ENCODE data around the gene MICB.
"Not testable (repeated sequence)": the region's sequence is repeated elsewhere in the genome, so short reads cannot be mapped to it uniquely, and the experiment has no call there.

MICB gene

DNA sequence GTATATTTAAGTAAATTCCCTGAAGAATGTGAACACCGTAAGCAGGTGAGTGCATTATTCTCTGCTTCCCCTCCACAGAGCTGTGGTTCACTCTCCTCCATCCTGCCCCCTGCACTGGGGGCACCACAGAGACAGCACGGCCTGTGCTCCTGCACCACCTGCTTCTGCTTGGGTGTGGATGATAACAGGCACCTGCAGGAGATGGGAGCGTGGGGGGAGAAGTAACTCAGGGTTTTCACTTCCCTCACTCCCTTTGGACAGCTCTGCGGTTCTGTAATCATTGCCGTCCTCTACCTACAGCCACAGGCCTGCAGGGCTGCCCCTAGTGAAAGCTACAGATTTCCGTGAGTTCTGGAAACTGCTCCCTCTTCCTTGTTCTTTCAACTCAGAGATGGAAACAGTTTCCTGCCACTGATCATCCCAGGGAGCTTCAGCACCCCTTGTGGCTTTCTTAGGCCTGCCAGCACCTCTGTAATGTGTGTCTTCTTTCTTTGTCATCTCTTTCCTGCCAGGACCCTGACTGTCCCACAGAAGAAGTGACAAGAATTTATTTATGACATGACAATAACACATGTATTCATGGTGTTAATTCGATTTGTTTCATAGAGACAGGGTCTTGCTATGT, 21.3 kb upstream of the MICB start:
- no peak for DNase-seq

DNA sequence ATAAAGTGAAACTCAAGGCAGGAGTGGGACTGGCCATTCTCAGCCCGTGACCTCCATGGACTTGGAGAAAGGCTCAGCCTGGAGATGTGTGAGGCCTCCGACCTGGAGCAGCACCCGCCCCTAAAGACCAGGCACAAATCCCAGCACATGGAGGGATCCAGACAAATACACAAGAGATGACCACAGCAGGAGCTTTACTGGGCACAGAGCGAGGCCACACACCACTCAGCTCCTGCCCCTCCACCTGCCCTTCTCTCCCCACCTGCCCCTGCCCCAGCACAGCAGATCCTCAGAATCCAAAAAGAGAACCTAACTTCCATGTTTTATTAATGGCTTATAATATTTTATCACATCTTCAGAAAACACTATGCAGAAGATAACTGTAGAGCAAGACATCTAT, 20.4 kb upstream of the MICB start:
- no peak for DNase-seq

DNA sequence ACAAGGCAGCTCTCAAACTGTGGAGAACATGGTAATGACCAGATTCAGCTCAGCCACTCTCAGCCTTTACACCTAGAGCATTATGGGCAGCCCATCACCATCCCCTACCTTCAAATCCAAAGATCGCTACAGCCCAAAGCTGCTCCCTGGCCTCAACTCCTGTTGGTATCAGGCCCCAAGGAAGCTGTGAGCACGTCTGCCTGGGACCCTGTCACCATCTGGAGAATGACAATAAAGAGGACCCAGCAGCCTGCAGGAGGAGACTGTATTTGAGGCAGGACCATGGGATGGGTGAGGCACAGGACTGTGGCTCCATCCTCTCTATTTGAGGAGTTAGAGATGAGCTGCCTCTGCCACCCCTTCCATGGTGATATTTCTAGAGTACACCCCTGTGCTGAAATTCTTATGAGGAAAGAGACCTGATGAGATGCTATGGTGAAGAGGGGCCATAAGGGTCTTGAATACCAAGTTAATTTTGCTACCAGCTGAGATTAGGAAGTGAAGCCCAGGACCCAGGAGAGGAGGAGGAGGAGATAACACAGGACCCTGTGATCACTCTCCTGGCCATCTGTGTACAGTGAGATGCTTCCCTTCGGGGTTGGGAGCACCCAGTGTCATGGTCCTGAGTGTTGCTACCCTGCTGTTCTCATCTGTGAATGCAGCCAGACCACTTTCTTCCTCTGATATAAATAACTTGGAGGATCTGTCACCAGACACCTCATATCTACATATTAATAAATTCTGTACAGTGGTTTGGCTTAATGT, 19.6 kb upstream of the MICB start:
- DNase-seq, result no peak

DNA sequence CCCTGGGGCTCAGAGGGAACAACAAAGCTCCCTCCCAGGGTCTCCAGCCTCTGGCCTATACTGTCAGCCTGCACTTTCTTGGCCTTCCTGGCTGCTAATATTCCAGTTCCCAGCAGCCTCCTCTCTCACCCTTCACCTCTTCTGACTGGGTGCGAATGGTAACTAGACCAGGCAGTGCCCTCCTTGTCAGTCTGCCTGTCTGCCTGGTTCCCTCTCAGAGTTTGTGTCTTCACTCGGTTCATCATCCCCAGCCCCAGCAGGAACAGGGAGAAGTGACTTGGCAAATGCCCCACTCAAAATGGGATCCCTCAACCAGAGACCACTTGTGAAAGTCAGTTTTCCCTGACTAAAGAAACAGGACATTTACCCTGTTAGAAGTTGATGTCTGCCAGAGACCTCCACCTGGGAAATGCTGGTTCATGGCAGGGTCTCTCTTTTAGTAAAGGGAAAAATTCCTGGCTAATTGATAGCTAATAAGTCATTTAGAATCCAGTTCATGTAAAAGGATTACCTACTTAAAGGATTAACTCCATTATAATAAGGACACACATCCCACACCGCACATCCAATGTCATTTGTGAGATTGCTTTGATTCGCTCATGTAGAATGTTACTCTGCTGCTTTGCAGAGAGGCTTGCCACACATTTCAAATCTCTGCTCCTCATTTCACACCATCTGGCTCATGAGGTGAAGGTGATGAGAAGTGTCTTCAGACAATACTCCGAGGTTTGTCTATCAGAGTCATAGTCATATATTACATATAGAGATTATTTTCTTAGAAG, 18.6 kb upstream of the MICB start:
- DNase-seq, result no peak

DNA sequence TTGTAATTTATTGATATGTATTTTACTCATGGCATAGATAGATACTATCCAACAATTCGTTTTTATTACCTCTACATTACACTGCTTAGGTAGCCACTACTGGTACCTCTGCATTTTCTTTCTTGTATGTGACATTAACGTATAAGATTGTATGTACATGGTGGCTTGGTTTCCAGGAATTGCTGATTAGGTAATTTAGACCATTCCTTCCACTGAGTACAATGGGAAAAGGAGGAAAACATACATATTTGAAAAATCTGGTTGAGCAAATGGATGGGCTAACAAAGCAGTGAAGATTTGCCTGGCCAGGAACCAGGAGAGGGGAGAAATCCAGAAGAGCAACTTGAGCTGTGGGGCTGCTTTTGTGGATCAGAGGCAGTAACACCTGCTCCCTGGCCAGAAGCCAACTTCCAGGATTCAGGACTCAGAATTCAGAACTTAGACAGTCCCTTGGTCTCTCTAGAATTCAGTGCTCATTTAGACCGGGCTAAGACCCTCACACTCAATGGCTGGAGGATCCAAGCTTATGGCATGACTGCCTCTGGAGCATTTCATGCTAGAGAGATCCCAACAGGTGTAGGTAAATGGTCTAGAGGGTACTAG, 17.9 kb upstream of the MICB start:
- no peak for DNase-seq

DNA sequence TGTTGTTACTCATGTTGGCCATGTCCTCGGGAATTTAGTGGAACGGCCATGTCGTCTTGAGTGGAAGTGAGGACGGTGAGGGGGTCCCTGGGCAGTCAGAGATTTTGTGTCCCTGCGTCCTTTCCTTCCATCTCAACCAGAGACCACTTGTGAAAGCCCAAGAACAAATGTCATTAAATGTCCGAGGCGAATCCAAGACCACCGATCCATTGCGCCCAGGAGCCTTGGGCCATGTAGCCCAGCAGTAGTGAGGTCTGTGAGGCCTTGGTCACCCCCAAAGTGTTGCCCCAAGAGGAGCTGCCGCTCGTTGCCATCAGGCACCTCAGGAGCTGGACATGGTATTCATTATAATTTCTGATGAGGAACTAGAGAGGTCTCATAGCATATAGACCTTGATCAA, 17.4 kb upstream of the MICB start:
- DNase-seq, result no peak

DNA sequence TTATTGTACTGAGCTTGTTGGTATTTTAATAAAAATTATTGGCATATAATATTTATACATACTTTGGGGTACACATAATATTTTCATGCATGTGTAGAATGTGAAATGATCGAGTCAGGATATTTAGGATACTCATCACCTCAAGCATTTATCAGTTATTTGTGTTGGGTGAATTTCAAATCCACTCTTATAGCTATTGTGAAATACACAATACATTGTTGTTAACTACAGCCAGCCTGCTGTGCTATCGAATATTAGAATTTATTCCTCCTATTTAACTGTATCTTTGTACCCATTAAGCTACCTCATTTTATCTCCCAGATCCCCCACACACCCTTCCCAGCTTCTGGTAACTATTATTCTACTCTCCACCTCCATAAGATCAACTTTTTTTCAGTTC, 14.6 kb upstream of the MICB start:
- no peak for DNase-seq

DNA sequence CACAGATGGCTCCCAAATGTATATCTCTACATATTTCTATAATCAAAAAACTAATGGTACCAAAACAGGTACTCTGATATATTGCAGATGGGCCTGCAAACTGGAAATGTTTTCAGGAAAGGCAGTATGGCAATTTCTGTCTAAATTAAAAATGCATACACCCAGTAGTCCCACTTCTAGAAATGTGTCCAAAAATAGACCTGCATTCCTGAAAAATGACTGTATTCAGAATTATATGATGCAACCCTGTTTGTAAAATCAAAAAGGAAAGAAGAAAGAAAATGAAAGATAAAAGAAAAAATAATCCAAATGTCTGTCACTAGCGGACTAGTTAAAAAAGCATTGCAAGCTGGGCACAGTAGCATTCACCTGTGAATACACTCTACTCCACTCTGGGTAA, 12.9 kb upstream of the MICB start:
- DNase-seq, result no peak

DNA sequence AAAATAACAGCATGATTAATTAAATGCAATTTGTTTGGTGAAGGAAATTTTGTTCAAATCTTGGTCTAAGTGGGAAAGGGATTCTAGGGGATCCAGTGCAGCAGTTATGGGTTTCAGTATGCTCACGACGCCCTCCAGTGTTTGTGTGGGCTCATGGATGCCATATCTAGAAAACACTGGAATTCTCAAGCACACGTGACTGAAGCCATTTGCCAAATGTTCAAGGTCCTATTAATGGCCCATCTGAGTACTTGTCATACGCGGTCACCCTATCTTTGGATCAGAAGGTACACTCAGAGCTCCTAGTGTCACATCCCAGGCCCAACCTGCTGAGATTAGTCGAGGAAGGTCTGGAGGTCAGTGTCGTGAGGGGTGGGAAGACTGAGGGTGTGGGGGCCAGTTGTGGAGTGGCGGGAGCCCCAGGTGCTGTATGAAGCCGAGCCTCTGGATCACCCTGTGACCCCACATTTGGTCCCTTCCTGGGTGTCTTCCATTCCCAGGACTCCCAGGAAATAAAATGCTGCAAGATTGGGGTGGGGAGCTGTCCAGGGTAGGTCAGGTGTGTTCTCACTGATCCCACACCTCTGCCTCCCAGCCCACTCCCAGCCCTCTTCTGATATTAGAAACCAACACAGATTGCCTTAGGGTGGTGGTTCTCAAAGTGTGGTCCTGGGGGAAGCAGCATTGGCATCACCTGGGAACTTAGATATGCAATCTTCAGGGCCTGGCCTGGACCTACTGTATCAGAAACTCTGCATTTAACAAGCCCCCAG, 11.7 kb upstream of the MICB start:
- not testable (repeated sequence) for DNase-seq

DNA sequence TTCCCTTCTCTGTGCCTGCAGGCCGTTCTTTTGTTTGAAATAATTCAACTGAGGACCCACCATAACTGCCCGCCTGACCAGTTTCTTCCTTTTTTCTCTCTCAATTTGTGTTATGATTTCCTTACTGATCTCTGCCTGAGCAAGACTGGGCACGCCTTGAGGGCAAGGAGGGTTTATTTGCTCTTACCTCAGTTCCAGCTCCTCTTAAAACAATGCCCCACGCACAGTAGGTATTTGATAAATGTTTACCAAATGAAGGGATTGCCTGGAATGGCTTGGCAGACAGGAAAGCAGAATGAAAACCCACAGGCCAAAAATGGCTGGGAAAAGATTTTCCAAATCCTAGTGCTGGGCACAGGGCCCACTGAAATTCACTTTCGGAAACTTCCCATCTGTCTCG, 10.3 kb upstream of the MICB start:
- not testable (repeated sequence) for DNase-seq

DNA sequence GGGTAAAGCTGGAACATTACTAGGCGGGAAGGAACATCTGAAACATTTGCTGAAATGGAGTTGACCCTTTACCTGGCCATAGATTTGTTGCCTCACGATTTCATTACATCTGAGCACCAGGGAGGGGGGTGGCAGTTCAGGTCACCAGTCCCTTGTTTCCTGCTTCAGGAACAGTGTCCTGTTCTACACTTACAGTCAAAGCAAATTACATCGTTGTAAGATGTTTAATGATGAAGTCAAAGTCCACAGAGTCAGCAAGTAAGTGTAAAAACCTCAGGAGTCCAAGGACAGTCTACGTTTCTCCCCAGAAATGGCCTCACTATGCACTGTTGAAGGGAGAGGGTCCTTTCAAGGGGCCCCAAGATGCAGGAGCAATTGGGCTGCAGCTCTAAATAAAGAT, 8.9 kb upstream of the MICB start:
- DNase-seq, result no peak

DNA sequence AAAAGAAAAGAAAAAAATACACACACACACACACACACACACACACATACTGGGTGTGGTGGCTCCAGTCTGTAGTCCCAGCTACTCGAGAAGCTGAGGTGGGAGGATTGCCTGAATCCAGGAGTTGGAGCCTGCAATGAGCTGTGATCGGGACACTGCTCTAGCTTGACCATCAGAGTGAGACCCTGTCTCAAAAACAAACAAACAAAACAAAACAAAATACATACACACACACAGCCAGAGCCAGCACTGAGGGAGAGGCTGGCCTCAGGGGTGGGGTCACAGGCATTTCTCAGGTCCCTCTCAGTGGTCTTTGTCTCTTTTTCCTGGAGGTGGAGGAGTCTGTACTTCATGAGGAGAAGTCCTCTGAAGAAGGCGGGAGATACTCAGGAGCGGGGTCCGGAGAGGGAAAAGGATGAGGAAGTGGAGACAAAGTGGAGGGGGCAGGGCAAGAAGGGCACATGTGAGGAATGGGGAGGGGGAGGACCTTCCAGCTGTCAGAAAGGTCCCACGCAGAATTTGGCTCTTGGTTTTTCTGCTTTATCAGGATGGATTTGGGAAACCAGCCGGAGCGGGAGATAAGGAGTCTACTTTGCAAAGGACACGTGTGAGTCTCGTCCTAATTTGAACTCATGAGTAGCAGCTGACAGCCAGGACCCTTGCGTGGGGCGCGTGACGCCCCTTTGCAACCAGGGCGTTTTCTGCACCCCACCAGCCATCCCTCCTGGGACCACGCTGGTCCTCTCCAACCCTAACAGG, 7.7 kb upstream of the MICB start:
- no peak for DNase-seq

DNA sequence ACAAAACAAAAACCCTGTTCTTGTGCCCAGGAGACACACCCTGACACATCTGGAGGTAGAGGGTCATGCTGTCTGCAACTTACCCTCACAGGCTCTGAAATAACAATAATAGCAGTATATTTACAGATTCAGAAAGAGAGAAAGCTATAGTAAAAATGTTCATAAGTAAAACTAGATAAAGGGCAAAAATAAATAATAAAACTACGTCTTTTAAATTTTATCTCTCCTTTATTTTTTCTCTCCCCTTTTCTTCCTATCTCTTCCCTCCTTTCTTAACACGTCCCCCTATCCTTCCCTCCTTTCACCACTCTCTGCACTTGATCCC, 4.4 kb upstream of the MICB start:
- DNase-seq, result not testable (repeated sequence)

DNA sequence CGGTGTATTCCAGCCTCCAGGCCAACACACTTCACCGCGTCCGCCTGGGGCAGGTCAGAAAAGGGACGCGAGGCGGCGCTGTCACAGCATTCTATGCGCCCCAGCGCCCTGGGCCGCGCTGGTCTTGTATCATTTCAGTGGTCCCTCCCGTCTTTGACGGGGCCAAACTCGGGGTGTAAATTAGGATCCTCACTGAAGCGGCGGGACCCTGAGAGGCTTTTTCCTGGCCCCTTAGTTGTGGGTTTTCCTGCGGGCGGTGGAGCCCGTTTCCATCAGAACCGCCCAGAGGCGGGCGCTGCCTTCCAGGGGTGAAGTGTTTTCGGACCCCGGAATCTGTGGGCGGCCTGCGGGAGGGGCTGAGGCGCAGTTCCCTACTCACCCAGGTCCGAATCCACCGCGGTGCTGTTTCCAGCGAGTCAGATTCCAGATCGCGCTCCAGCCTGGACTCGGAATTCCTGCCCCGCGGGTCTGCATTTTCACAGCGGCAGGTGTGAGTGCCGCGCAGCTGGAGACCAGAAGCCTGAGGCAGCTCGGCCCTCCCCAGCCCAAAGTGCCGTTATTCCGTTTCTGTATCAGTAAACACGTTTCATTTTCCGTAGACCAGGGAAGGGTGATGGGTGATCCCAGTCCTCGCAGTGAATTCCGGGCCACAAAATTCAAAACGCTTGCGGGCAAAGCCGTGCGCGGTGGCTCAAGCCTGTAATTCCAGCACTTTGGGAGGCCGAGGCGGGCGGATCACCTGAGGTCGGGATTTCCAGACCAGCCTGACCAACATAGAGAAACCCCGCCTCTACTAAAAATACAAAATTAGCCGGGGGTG, 3.9 kb upstream of the MICB start:
- peak; percentile 19 for DNase-seq

DNA sequence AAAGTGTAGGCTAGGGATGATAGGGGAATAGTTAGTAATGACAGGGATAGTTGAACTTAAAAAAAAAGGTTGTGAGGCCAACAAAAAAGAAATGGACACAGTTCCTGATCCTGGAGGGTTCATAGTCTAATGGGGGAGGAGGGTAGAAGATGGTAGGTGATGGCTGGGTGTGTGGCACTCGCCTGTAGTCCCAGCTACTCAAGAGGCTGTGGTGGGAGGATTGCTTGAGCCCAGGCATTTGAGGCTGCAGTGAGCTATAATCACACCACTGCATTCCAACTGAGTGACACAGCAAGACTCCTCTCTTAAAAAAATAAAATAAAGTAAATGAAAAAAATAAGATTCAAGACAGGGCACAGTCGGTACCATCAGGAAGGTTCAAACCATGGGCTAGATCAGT, 2.4 kb upstream of the MICB start:
- DNase-seq, result no peak

DNA sequence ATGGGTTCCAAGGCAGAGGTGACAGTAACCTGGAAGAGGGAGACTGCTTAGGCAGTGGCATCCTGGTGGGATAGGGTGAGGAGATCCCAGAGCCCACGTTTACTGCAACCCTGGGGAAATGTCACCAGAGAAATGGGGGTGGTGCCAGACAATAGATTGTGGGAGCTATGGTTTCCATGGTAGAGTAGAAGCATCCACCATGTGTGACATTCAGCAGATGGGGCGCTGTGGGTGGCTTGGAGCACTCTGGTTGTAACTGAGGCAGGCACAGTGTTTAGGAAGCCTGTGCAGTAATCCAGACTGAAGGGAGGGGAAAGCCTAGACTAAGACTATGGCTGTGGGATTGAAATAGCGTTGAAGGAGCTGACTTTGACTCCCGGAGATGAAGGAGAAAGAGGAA, 1.1 kb upstream of the MICB start:
- not testable (repeated sequence) for DNase-seq

DNA sequence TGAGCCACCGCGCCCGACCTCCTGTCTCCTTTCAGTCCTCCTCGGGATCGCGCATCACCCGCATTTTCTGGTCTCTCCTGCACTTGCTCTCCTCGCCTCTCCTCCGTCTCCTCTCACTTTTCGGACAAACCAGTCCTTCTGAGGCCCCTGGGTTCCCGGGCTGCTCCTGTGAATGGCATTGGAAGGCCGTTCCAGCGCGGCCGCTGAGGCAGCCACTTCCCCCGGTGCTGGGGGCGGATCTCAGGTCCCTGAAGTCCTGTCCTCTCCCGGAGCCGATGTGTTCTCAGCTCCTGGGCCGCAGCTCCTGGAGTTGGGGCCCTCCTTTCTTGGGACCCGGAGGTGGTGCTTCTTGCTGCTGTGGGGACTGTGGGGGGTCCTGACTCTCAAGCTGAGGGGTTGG, 803 bp downstream of the MICB start:
- no peak for DNase-seq

DNA sequence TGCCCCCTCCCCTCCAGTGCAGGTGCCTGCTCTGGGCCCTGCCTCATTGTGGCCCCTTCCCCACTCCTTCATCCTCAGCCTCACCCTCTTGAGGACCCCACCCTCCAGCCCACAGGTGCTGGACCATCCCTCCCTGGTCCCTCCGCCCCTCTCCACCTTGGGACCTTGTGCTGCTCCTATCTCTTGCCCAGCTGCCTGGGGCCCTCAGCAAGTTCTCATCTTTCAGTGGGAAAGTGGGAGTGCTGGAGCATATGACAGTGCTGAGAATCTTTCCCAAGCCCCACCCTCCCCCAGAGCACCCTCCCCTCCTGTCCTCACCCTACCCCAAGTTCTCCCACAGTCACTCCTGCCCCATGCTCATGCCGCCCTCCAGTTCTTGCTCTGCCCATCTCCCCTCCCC, 1.7 kb downstream of the MICB start:
- not testable (repeated sequence) for DNase-seq

DNA sequence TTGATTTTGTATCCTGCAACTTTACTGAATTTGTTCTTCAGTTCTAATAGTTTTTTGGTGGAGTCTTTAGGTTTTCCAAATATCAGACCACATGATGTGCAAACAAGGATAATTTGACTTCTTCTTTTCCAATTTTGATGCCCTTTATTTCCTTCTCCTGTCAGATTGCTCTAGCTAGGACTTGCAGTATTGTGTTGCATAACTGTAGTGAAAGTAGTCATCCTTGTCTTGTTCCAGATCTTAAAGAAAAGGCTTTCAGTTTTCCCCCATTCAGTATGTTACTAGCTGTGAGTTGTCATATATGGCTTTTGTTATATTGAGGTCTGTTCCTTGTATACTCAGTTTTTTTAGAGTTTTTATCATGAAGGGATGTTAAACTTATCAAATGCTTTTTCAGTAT, 4.6 kb downstream of the MICB start:
- no peak for DNase-seq

DNA sequence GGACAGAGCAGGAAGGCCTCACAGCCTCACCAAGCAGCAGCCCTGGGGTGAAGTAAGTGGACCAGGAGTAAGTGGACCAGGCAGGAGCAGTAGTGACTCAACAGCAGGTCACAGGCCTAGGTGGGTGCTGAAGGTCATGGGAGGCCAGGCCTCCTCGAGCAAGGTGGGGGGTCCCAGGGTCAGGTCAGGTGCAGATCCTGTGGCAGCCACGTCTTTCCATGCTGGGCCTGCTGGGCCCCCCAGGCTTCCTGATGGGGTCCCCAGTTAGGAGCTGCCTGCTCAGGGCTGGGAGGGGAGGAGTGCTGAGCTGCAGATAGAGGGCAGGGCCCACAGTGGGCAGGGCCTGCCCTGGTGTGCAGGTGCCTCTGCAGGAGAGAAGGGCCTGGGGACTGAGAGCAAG, 11.1 kb downstream of the MICB start:
- not testable (repeated sequence) for DNase-seq

DNA sequence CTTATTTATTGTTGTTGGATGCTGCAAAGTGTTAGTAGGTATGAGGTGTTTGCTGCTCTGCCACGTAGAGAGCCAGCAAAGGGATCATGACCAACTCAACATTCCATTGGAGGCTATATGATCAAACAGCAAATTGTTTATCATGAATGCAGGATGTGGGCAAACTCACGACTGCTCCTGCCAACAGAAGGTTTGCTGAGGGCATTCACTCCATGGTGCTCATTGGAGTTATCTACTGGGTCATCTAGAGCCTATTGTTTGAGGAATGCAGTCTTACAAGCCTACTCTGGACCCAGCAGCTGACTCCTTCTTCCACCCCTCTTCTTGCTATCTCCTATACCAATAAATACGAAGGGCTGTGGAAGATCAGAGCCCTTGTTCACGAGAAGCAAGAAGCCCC, 12.1 kb downstream of the MICB start:
- DNase-seq, result no peak
